ENCODE data around the gene TRIM71. TPM values are rescaled to one million over a fixed set of nuclear protein-coding genes. Genes with fewer than 3 reads are reported as not detected.
"Not testable (repeated sequence)": the region's sequence is repeated elsewhere in the genome, so short reads cannot be mapped to it uniquely, and the experiment has no call there.

Gene TRIM71
- total RNA-seq: not detected in 2 replicates

GRCh38 chr3:32817558-32818228 lies at the start of gene TRIM71:
TSS of gene TRIM71 (plus strand) at chr3:32817997. CDS start at chr3:32818081, 84 bp downstream.
- H3K4me3 ChIP-seq (ENCODE audit: low read depth, low read length): peak within 1 kb of the TSS; percentile 23
- no peak for DNase-seq (ENCODE audit: low read depth)
- TF ChIP-seq, protein P1, sequence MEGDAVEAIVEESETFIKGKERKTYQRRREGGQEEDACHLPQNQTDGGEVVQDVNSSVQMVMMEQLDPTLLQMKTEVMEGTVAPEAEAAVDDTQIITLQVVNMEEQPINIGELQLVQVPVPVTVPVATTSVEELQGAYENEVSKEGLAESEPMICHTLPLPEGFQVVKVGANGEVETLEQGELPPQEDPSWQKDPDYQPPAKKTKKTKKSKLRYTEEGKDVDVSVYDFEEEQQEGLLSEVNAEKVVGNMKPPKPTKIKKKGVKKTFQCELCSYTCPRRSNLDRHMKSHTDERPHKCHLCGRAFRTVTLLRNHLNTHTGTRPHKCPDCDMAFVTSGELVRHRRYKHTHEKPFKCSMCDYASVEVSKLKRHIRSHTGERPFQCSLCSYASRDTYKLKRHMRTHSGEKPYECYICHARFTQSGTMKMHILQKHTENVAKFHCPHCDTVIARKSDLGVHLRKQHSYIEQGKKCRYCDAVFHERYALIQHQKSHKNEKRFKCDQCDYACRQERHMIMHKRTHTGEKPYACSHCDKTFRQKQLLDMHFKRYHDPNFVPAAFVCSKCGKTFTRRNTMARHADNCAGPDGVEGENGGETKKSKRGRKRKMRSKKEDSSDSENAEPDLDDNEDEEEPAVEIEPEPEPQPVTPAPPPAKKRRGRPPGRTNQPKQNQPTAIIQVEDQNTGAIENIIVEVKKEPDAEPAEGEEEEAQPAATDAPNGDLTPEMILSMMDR (IDR thresholded peaks at IDR 0.05; ENCODE audit: insufficient read depth, low read depth, low read length): no peak

- TF ChIP-seq, protein P1 (IDR thresholded peaks at IDR 0.05; ENCODE audit: insufficient read depth, low read depth, low read length): no peak
- no peak overlapping the region for H3K4me3 ChIP-seq (ENCODE audit: low read depth, low read length)
- DNase-seq (ENCODE audit: low read depth): no peak
These were observed 39.4 kb upstream of the TRIM71 start for GRCh38 chr3:32778389-32778788.

- TF ChIP-seq, protein P1 (IDR thresholded peaks at IDR 0.05; ENCODE audit: insufficient read depth, low read depth, low read length): no peak
- H3K4me3 ChIP-seq (ENCODE audit: low read depth, low read length): peak overlapping the region; percentile 75
- no peak for DNase-seq (ENCODE audit: low read depth)
These were observed 37.6 kb upstream of the TRIM71 start for GRCh38 chr3:32780071-32780734.

- TF ChIP-seq, protein P1 (IDR thresholded peaks at IDR 0.05; ENCODE audit: insufficient read depth, low read depth, low read length): no peak
- peak; percentile 30 for DNase-seq (ENCODE audit: low read depth)
These were observed 37.0 kb upstream of the TRIM71 start for GRCh38 chr3:32780735-32781210.

GRCh38 chr3:32781211-32781968 lies 36.4 kb upstream of the TRIM71 start:
- TF ChIP-seq, protein P1 (IDR thresholded peaks at IDR 0.05; ENCODE audit: insufficient read depth, low read depth, low read length): peak; percentile 80
- peak; percentile 78 for DNase-seq (ENCODE audit: low read depth)
- peak overlapping the region; percentile 75 for H3K4me3 ChIP-seq (ENCODE audit: low read depth, low read length)

More at GRCh38 chr3:32780735-32781210, 37.0 kb upstream of the TRIM71 start:
- peak overlapping the region; percentile 75 for H3K4me3 ChIP-seq (ENCODE audit: low read depth, low read length)

DNA sequence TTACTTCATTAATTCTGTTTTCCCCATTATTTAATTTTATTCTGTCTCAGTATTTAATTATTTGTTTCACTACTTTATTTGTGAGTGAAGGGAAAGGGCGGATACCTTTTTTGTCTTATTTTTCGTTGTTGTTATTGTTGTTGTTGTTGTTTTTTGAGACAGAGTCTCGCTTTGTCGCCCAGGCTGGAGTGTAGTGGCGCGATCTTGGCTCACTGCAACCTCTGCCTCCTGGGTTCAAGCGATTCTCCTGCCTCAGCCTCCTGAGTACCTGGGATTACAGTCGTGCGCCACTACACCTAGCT lies 35.9 kb upstream of the TRIM71 start:
- not testable (repeated sequence) for DNase-seq (ENCODE audit: low read depth); H3K4me3 ChIP-seq (ENCODE audit: low read depth, low read length)

DNA sequence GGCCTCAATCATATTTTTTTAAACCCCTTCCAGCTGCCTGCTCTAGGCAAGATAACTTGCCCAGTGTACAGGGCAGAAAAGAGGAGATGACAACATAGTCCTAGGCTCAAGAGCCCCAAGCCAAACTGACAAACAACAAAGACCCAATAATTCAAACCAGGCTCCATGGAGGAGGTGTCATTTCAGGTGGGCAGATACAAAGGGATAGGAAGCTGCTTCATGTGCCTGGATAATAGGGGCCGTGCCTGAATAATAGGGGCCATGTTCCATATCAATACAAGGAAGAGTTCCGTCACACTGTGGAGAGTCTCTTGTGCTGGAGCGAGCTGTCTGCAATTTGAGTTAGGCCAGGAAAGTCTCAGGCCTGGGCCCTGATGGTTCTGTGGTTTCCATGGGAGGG lies 35.4 kb upstream of the TRIM71 start:
- no peak for DNase-seq (ENCODE audit: low read depth)
- H3K4me3 ChIP-seq (ENCODE audit: low read depth, low read length): no peak overlapping the region
- TF ChIP-seq, protein P1 (IDR thresholded peaks at IDR 0.05; ENCODE audit: insufficient read depth, low read depth, low read length): no peak
